WTC11 (cell line): ENCODE measurements around the gene ALK. TPM values are rescaled to one million over a fixed set of nuclear protein-coding genes. Genes with fewer than 3 reads are reported as not detected.

Source experiments
- ATAC-seq: fragments of 200-7000 bp; cut with Tn5 transposase; 2 replicates; pipeline ENCODE4 v1.10.0; 2021; ENCODE audit warnings: mild to moderate bottlenecking, moderate library complexity
- CTCF ChIA-PET: fragments of 300-600 bp; sonication (Branson Sonifier 250); formaldehyde crosslinking; loops from one replicate; lab custom pipeline; 2021; ENCODE audit warnings: antibody characterized with exemption; lab: Charles Lee
- POLR2A ChIA-PET: fragments of 350-600 bp; sonication (Branson Sonifier 250); formaldehyde crosslinking; loops from one replicate; lab custom pipeline; 2021; ENCODE audit warnings: antibody characterized with exemption; lab: Charles Lee
- DNase-seq: peaks from one replicate; pipeline ENCODE4 v3.0.0; 2021; ENCODE audit warnings: low spot score
- H3K27ac Mint-ChIP-seq: 2 replicates; pipeline ENCODE4 v1.8.0; 2021; ENCODE audit warnings: mixed read lengths
- H3K27me3 Mint-ChIP-seq: 2 replicates; pipeline ENCODE4 v1.8.0; 2021; ENCODE audit warnings: low read depth, mild to moderate bottlenecking, moderate library complexity, mixed read lengths
- H3K36me3 Mint-ChIP-seq: 2 replicates; pipeline ENCODE4 v1.8.0; 2021; ENCODE audit warnings: mixed read lengths
- H3K4me1 Mint-ChIP-seq: 2 replicates; pipeline ENCODE4 v1.8.0; 2022; ENCODE audit warnings: mixed read lengths
- H3K4me3 Mint-ChIP-seq: 2 replicates; pipeline ENCODE4 v1.8.0; 2021; ENCODE audit warnings: mild to moderate bottlenecking, moderate library complexity, mixed read lengths
- H3K9me3 Mint-ChIP-seq: 2 replicates; pipeline ENCODE4 v1.8.0; 2021; ENCODE audit warnings: mixed read lengths
- GTF2I ChIP-seq: fragments of 250-450 bp; sonication (Bioruptor Pico); conservative IDR thresholded peaks from 2 replicates; pipeline ENCODE4 v1.4.0; 2021; ENCODE audit warnings: mild to moderate bottlenecking
- NFE2L1 ChIP-seq: sonication (generic); formaldehyde crosslinking; IDR thresholded peaks from 2 replicates; pipeline ENCODE4 v1.8.1; 2023; ENCODE audit warnings: missing genetic modification reagents
- SMAD3 ChIP-seq: sonication (generic); formaldehyde crosslinking; IDR thresholded peaks from 2 replicates; pipeline ENCODE4 v1.8.0; 2022; ENCODE audit warnings: missing genetic modification reagents, mild to moderate bottlenecking, borderline replicate concordance
- ZNF671 ChIP-seq: fragments of 250-450 bp; sonication (Bioruptor Pico); IDR thresholded peaks from 2 replicates; pipeline ENCODE4 v1.8.0; 2021; ENCODE audit warnings: mild to moderate bottlenecking
- total RNA-seq: library from RNA; stranded (reverse); gene quantifications from 3 replicates; pipeline ENCODE4 v1.2.3, GENCODE V29; 2021
- TF ChIP-seq, protein P1 (sequence below): sonication (generic); formaldehyde crosslinking; IDR thresholded peaks from 2 replicates; pipeline ENCODE4 v1.8.1; 2022; ENCODE audit warnings: mild to moderate bottlenecking, moderate library complexity, missing genetic modification reagents
- TF ChIP-seq, protein P2 (sequence below): fragments of 250-450 bp; sonication (Bioruptor Pico); IDR thresholded peaks from 2 replicates; pipeline ENCODE4 v1.8.0; 2021; ENCODE audit warnings: mild to moderate bottlenecking
- TF ChIP-seq, protein P3 (sequence below): sonication (generic); formaldehyde crosslinking; IDR thresholded peaks from 2 replicates; pipeline ENCODE4 v1.8.0; 2022; ENCODE audit warnings: missing genetic modification reagents
- TF ChIP-seq, protein P4 (sequence below): sonication (generic); formaldehyde crosslinking; IDR thresholded peaks from 2 replicates; pipeline ENCODE4 v1.8.0; 2022; ENCODE audit warnings: mild to moderate bottlenecking, missing genetic modification reagents
- TF ChIP-seq, protein P5 (sequence below): sonication (generic); formaldehyde crosslinking; IDR thresholded peaks from 2 replicates; pipeline ENCODE4 v1.8.0; 2023; ENCODE audit warnings: mild to moderate bottlenecking, missing genetic modification reagents
- TF ChIP-seq, protein P6 (sequence below): fragments of 250-450 bp; sonication (Bioruptor Pico); IDR thresholded peaks from 2 replicates; pipeline ENCODE4 v1.9.0; 2021; ENCODE audit warnings: mild to moderate bottlenecking, borderline replicate concordance
- TF ChIP-seq, protein P7 (sequence below): sonication (generic); formaldehyde crosslinking; IDR thresholded peaks from 2 replicates; pipeline ENCODE4 v1.8.1; 2022; ENCODE audit warnings: low read depth, missing genetic modification reagents, borderline replicate concordance
- TF ChIP-seq, protein P8 (sequence below): fragments of 250-450 bp; sonication (Bioruptor Pico); IDR thresholded peaks from 2 replicates; pipeline ENCODE4 v2.1.2; 2022; ENCODE audit warnings: mild to moderate bottlenecking, moderate library complexity
- TF ChIP-seq, protein P9 (sequence below): sonication (generic); formaldehyde crosslinking; IDR thresholded peaks from 2 replicates; pipeline ENCODE4 v1.8.1; 2022; ENCODE audit warnings: mild to moderate bottlenecking, missing genetic modification reagents, moderate library complexity, borderline replicate concordance
- TF ChIP-seq, protein P10 (sequence below): sonication (generic); formaldehyde crosslinking; IDR thresholded peaks from 2 replicates; pipeline ENCODE4 v1.8.1; 2022; ENCODE audit warnings: missing genetic modification reagents, borderline replicate concordance

ALK gene
- total RNA-seq, 1 experiment from 2014 or later, result not detected

DNA sequence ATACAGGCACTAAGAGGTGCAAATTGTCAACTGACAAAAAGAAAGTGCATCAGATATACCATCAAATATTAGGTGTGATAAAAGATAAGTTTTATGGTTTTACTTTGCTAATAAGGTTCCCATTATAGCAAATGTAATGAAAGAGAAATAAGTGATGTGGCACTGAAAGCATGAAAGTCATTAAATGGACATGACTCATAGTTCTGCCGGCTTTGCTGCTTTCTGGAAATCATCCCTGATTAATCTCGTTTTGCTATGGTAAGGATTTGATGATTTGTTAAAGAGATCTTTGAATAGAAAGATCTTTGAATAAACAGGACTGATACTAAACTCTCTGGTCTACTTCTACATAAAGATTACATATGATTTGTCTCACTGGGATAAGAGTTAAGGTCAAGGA is 733.5 kb downstream of the ALK start:
- no peak overlapping the region for H3K4me3 Mint-ChIP-seq
- no peaks in the 10 kb centered on the region for H3K4me1 Mint-ChIP-seq
- peaks cover 2% of the 10 kb centered on the region; the same call in 1 of the 2 replicates for H3K27me3 Mint-ChIP-seq
- peaks cover 7% of the 10 kb centered on the region for H3K36me3 Mint-ChIP-seq
- CTCF ChIA-PET, result no interaction called here
- H3K9me3 Mint-ChIP-seq, result peaks cover 10% of the 10 kb centered on the region
- POLR2A ChIA-PET, result no interaction called here
- DNase-seq (no peak), ATAC-seq (no peak)
- H3K27ac Mint-ChIP-seq, result no peak overlapping the region
- TF ChIP-seq, protein P1, sequence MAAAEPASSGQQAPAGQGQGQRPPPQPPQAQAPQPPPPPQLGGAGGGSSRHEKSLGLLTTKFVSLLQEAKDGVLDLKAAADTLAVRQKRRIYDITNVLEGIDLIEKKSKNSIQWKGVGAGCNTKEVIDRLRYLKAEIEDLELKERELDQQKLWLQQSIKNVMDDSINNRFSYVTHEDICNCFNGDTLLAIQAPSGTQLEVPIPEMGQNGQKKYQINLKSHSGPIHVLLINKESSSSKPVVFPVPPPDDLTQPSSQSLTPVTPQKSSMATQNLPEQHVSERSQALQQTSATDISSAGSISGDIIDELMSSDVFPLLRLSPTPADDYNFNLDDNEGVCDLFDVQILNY, result no peak
- TF ChIP-seq GTF2I (CRISPR knock-in tag) (no peak), SMAD3 (CRISPR knock-in tag) (no peak), ZNF671 (CRISPR knock-in tag) (no peak), NFE2L1 (no peak)
- TF ChIP-seq, protein P2, sequence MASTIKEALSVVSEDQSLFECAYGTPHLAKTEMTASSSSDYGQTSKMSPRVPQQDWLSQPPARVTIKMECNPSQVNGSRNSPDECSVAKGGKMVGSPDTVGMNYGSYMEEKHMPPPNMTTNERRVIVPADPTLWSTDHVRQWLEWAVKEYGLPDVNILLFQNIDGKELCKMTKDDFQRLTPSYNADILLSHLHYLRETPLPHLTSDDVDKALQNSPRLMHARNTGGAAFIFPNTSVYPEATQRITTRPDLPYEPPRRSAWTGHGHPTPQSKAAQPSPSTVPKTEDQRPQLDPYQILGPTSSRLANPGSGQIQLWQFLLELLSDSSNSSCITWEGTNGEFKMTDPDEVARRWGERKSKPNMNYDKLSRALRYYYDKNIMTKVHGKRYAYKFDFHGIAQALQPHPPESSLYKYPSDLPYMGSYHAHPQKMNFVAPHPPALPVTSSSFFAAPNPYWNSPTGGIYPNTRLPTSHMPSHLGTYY (CRISPR knock-in tag), result no peak
- TF ChIP-seq, protein P3, sequence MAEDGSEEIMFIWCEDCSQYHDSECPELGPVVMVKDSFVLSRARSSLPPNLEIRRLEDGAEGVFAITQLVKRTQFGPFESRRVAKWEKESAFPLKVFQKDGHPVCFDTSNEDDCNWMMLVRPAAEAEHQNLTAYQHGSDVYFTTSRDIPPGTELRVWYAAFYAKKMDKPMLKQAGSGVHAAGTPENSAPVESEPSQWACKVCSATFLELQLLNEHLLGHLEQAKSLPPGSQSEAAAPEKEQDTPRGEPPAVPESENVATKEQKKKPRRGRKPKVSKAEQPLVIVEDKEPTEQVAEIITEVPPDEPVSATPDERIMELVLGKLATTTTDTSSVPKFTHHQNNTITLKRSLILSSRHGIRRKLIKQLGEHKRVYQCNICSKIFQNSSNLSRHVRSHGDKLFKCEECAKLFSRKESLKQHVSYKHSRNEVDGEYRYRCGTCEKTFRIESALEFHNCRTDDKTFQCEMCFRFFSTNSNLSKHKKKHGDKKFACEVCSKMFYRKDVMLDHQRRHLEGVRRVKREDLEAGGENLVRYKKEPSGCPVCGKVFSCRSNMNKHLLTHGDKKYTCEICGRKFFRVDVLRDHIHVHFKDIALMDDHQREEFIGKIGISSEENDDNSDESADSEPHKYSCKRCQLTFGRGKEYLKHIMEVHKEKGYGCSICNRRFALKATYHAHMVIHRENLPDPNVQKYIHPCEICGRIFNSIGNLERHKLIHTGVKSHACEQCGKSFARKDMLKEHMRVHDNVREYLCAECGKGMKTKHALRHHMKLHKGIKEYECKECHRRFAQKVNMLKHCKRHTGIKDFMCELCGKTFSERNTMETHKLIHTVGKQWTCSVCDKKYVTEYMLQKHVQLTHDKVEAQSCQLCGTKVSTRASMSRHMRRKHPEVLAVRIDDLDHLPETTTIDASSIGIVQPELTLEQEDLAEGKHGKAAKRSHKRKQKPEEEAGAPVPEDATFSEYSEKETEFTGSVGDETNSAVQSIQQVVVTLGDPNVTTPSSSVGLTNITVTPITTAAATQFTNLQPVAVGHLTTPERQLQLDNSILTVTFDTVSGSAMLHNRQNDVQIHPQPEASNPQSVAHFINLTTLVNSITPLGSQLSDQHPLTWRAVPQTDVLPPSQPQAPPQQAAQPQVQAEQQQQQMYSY (CRISPR knock-in tag), result no peak
- TF ChIP-seq, protein P4, sequence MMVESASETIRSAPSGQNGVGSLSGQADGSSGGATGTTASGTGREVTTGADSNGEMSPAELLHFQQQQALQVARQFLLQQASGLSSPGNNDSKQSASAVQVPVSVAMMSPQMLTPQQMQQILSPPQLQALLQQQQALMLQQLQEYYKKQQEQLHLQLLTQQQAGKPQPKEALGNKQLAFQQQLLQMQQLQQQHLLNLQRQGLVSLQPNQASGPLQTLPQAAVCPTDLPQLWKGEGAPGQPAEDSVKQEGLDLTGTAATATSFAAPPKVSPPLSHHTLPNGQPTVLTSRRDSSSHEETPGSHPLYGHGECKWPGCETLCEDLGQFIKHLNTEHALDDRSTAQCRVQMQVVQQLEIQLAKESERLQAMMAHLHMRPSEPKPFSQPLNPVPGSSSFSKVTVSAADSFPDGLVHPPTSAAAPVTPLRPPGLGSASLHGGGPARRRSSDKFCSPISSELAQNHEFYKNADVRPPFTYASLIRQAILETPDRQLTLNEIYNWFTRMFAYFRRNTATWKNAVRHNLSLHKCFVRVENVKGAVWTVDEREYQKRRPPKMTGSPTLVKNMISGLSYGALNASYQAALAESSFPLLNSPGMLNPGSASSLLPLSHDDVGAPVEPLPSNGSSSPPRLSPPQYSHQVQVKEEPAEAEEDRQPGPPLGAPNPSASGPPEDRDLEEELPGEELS (CRISPR knock-in tag), result no peak
- TF ChIP-seq, protein P5, sequence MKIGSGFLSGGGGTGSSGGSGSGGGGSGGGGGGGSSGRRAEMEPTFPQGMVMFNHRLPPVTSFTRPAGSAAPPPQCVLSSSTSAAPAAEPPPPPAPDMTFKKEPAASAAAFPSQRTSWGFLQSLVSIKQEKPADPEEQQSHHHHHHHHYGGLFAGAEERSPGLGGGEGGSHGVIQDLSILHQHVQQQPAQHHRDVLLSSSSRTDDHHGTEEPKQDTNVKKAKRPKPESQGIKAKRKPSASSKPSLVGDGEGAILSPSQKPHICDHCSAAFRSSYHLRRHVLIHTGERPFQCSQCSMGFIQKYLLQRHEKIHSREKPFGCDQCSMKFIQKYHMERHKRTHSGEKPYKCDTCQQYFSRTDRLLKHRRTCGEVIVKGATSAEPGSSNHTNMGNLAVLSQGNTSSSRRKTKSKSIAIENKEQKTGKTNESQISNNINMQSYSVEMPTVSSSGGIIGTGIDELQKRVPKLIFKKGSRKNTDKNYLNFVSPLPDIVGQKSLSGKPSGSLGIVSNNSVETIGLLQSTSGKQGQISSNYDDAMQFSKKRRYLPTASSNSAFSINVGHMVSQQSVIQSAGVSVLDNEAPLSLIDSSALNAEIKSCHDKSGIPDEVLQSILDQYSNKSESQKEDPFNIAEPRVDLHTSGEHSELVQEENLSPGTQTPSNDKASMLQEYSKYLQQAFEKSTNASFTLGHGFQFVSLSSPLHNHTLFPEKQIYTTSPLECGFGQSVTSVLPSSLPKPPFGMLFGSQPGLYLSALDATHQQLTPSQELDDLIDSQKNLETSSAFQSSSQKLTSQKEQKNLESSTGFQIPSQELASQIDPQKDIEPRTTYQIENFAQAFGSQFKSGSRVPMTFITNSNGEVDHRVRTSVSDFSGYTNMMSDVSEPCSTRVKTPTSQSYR (CRISPR knock-in tag), result no peak
- TF ChIP-seq, protein P6, sequence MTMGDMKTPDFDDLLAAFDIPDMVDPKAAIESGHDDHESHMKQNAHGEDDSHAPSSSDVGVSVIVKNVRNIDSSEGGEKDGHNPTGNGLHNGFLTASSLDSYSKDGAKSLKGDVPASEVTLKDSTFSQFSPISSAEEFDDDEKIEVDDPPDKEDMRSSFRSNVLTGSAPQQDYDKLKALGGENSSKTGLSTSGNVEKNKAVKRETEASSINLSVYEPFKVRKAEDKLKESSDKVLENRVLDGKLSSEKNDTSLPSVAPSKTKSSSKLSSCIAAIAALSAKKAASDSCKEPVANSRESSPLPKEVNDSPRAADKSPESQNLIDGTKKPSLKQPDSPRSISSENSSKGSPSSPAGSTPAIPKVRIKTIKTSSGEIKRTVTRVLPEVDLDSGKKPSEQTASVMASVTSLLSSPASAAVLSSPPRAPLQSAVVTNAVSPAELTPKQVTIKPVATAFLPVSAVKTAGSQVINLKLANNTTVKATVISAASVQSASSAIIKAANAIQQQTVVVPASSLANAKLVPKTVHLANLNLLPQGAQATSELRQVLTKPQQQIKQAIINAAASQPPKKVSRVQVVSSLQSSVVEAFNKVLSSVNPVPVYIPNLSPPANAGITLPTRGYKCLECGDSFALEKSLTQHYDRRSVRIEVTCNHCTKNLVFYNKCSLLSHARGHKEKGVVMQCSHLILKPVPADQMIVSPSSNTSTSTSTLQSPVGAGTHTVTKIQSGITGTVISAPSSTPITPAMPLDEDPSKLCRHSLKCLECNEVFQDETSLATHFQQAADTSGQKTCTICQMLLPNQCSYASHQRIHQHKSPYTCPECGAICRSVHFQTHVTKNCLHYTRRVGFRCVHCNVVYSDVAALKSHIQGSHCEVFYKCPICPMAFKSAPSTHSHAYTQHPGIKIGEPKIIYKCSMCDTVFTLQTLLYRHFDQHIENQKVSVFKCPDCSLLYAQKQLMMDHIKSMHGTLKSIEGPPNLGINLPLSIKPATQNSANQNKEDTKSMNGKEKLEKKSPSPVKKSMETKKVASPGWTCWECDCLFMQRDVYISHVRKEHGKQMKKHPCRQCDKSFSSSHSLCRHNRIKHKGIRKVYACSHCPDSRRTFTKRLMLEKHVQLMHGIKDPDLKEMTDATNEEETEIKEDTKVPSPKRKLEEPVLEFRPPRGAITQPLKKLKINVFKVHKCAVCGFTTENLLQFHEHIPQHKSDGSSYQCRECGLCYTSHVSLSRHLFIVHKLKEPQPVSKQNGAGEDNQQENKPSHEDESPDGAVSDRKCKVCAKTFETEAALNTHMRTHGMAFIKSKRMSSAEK, result no peak
- TF ChIP-seq, protein P7, sequence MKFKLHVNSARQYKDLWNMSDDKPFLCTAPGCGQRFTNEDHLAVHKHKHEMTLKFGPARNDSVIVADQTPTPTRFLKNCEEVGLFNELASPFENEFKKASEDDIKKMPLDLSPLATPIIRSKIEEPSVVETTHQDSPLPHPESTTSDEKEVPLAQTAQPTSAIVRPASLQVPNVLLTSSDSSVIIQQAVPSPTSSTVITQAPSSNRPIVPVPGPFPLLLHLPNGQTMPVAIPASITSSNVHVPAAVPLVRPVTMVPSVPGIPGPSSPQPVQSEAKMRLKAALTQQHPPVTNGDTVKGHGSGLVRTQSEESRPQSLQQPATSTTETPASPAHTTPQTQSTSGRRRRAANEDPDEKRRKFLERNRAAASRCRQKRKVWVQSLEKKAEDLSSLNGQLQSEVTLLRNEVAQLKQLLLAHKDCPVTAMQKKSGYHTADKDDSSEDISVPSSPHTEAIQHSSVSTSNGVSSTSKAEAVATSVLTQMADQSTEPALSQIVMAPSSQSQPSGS, result no peak
- TF ChIP-seq, protein P8, sequence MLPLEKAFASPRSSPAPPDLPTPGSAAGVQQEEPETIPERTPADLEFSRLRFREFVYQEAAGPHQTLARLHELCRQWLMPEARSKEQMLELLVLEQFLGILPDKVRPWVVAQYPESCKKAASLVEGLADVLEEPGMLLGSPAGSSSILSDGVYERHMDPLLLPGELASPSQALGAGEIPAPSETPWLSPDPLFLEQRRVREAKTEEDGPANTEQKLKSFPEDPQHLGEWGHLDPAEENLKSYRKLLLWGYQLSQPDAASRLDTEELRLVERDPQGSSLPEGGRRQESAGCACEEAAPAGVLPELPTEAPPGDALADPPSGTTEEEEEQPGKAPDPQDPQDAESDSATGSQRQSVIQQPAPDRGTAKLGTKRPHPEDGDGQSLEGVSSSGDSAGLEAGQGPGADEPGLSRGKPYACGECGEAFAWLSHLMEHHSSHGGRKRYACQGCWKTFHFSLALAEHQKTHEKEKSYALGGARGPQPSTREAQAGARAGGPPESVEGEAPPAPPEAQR (CRISPR knock-in tag), result no peak
- TF ChIP-seq, protein P9, sequence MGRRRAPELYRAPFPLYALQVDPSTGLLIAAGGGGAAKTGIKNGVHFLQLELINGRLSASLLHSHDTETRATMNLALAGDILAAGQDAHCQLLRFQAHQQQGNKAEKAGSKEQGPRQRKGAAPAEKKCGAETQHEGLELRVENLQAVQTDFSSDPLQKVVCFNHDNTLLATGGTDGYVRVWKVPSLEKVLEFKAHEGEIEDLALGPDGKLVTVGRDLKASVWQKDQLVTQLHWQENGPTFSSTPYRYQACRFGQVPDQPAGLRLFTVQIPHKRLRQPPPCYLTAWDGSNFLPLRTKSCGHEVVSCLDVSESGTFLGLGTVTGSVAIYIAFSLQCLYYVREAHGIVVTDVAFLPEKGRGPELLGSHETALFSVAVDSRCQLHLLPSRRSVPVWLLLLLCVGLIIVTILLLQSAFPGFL (CRISPR knock-in tag), result no peak
- TF ChIP-seq, protein P10, sequence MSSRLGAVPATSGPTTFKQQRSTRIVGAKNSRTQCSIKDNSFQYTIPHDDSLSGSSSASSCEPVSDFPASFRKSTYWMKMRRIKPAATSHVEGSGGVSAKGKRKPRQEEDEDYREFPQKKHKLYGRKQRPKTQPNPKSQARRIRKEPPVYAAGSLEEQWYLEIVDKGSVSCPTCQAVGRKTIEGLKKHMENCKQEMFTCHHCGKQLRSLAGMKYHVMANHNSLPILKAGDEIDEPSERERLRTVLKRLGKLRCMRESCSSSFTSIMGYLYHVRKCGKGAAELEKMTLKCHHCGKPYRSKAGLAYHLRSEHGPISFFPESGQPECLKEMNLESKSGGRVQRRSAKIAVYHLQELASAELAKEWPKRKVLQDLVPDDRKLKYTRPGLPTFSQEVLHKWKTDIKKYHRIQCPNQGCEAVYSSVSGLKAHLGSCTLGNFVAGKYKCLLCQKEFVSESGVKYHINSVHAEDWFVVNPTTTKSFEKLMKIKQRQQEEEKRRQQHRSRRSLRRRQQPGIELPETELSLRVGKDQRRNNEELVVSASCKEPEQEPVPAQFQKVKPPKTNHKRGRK (CRISPR knock-in tag), result no peak
